Measurements from ENCODE around the gene NCF2.

GRCh38 chr1:183604038-183604808, 14.0 kb upstream of the NCF2 start:
- TF ChIP-seq, protein P1, sequence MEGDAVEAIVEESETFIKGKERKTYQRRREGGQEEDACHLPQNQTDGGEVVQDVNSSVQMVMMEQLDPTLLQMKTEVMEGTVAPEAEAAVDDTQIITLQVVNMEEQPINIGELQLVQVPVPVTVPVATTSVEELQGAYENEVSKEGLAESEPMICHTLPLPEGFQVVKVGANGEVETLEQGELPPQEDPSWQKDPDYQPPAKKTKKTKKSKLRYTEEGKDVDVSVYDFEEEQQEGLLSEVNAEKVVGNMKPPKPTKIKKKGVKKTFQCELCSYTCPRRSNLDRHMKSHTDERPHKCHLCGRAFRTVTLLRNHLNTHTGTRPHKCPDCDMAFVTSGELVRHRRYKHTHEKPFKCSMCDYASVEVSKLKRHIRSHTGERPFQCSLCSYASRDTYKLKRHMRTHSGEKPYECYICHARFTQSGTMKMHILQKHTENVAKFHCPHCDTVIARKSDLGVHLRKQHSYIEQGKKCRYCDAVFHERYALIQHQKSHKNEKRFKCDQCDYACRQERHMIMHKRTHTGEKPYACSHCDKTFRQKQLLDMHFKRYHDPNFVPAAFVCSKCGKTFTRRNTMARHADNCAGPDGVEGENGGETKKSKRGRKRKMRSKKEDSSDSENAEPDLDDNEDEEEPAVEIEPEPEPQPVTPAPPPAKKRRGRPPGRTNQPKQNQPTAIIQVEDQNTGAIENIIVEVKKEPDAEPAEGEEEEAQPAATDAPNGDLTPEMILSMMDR (conservative IDR thresholded peaks at IDR 0.05): no peak
- no peak for TF ChIP-seq EZH2 (IDR thresholded peaks at IDR 0.05; ENCODE audit: low read depth)
